Activated T-helper 1 cell treated with anti-CD3 and anti-CD28 coated beads, Interleukin-12 subunit alpha, Interleukin-12 subunit beta, Interleukin-2, Interleukin-4 antibody, amounts not matched to agents 30 ng/mL and 10 ng/mL and 1 ng/mL, durations not matched to agents 14 hours and 24 hours and 36 hours (primary cell): ENCODE results near the gene EOMES. TPM values are rescaled to one million over a fixed set of nuclear protein-coding genes. Genes with fewer than 3 reads are reported as not detected.

Source experiments
- DNase-seq: peaks from one replicate; pipeline ENCODE4 v3.0.0; 2021; ENCODE audit warnings: low spot score
- H3K27ac Mint-ChIP-seq: one replicate; pipeline ENCODE4 v1.8.0; 2021; ENCODE audit warnings: mild to moderate bottlenecking, mixed read lengths
- H3K27me3 Mint-ChIP-seq: one replicate; pipeline ENCODE4 v1.8.0; 2022; ENCODE audit warnings: mild to moderate bottlenecking, moderate library complexity, mixed read lengths; ENCODE audit not compliant: insufficient read depth
- H3K36me3 Mint-ChIP-seq: one replicate; pipeline ENCODE4 v1.8.0; 2021; ENCODE audit warnings: low read depth, mixed read lengths
- H3K4me1 Mint-ChIP-seq: one replicate; pipeline ENCODE4 v1.8.0; 2021; ENCODE audit warnings: low read depth, mixed read lengths
- H3K4me3 Mint-ChIP-seq: one replicate; pipeline ENCODE4 v1.8.0; 2021; ENCODE audit warnings: mild to moderate bottlenecking, moderate library complexity, mixed read lengths
- H3K9me3 Mint-ChIP-seq: one replicate; pipeline ENCODE4 v1.8.0; 2021; ENCODE audit warnings: mixed read lengths
- intact Hi-C: fragments of 100-400 bp; cut with micrococcal nuclease; formaldehyde crosslinking; loops from one replicate; pipeline ENCODE4 v1.15.1; 2024
- total RNA-seq: library from RNA; stranded (reverse); gene quantifications from 2 replicates; pipeline ENCODE4 v1.2.3, GENCODE V29; 2022

EOMES gene
- total RNA-seq, 1 donor from 2014 or later, result 29.6 TPM

DNA sequence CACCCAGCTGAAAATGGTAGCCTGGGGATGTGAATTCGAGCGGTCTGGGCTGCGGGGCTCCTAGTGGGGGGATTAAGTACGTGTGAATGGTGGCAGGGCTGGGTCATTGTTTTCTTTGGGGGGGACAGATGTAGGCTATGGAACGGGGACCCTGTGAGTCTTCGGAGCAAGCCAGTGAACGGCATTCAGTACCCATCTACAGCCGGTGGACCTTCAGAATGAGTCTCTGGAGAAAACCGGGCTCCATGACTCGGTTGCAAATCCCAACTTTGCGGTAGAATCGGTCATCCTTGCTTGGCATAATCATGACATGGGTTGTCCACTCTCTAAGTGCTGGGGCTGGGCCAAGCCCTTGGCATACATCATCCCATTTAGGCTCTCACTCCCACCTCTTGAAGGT lies 7.2 kb upstream of the EOMES start:
- peak overlapping the region; percentile 10 for H3K27ac Mint-ChIP-seq
- peak overlapping the region; percentile 71 for H3K4me3 Mint-ChIP-seq
- no peak for DNase-seq
- H3K4me1 Mint-ChIP-seq, result peaks cover 43% of the 10 kb centered on the region
- intact Hi-C loops, result no loop called here
- H3K36me3 Mint-ChIP-seq, result peaks cover 2% of the 10 kb centered on the region
- H3K27me3 Mint-ChIP-seq, result peaks cover 82% of the 10 kb centered on the region
- H3K9me3 Mint-ChIP-seq, result no peaks in the 10 kb centered on the region

DNA sequence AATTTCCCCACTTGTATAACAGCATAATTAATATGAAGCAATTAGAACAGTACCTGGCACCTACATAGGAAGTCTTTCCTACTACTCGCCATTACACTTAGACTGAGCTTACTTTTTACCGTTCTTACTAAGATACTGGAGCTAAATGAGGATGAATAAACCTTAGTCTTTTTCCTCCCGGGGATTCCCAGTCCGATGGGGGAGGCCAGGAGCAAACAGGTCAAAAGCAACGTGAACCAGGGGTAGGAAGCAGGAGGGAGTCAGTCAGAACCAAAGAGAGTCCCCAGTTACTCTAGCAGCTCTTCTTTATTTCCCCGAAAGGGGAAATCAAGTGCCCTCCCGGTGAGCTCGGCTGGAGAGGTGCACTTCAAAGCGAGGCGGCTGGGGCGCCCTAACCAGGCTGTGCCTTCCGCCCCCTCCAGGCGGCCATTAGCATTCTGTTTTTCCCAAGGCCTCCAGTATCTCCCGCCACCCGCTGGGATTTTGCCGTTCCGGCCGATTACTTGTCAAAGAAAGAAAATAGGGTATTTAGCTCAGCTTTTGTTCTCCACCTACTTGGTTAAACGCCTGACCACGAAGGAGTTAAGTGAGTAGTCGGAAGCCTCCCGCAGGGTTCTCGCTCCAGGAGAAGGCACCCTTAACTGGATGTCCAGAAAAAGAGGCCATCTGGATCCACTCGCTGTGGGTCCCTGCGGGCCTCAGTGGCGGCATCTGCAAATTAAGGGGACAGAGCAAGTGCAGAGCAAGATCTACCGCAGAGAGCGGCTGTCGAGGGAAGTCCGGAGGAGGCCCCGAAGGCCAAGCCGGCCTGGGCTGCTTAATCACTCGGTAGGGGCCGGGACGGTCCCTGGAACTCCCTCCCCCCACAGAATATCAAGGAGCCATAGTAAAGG lies 6.3 kb upstream of the EOMES start:
- peaks cover 52% of the 10 kb centered on the region for H3K4me1 Mint-ChIP-seq
- H3K27ac Mint-ChIP-seq, result peak overlapping the region; percentile 67
- peak overlapping the region; percentile 17 for H3K4me3 Mint-ChIP-seq
- peaks cover 3% of the 10 kb centered on the region for H3K36me3 Mint-ChIP-seq
- H3K27me3 Mint-ChIP-seq, result peaks cover 87% of the 10 kb centered on the region
- H3K9me3 Mint-ChIP-seq, result no peaks in the 10 kb centered on the region
- intact Hi-C loops, result loop anchor here (1.0 kb wide), 1 partner anchor 16 kb away; no protein-coding TSS in a partner anchor
- DNase-seq, result no peak

DNA sequence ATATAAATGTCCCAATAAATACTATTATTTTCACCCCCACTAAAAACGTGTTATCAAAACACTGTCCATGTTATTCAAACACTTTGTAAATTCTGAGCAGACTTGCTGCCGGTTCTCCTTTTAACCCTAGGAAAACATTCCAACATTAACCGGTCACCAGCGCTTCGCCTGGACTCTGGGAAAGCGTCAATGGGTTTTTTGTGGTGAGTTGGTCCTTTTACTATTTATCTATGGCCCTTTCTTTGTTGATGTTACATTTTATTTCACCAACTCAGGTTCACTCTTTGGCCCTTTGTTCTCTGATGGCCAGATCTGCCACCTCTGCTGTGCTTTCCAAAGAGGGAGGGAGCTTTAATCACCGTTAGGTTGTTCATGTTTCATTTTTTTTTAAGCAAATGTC lies 4.1 kb upstream of the EOMES start:
- Mint-ChIP-seq H3K9me3 (no peaks in the 10 kb centered on the region), H3K27me3 (peaks cover 83% of the 10 kb centered on the region), H3K27ac (no peak overlapping the region), H3K36me3 (peaks cover 4% of the 10 kb centered on the region), H3K4me3 (no peak overlapping the region), H3K4me1 (peaks cover 62% of the 10 kb centered on the region)
- intact Hi-C loops, result no loop called here
- no peak for DNase-seq

DNA sequence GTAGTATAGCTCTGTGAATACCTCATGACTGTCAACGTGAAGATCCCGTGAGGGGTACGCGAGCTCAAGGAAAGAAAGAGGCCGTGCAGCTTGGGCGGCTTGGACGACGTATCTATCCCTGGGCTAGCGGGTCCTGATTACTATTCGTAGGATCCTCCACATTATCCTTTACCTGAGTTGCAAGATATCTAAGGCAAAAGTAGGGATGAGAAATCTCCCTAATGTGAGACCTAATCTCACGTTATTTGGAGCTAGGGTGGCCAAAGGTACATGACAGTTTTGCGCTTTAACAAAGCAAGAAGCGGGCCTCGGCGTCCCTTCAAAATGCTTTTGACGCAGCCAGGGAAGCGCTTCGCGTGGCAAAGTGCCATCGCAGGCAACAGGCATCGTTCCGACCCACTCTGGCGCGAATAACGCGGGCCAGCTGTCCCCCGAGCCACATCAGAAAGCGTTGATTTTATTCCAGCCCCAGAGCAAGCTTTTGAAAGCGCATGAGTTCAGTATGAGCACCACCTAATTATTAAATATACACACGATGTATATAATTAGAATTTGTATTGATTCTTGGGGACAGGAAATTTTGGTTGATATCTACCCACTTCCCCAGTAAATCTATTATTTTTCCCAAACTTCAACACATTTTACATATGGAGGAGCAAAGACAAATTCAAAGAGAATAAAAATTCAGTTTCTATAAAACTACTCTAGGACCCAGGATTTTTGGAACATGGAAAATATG lies 2.5 kb upstream of the EOMES start:
- no peak for DNase-seq
- Mint-ChIP-seq H3K36me3 (peaks cover 10% of the 10 kb centered on the region), H3K27ac (peak overlapping the region; percentile 73), H3K4me1 (peaks cover 54% of the 10 kb centered on the region), H3K27me3 (peaks cover 82% of the 10 kb centered on the region), H3K9me3 (no peaks in the 10 kb centered on the region), H3K4me3 (peak overlapping the region; percentile 87)
- intact Hi-C loops, result no loop called here

GRCh38 chr3:27723815-27724458 lies 1.8 kb upstream of the EOMES start:
- no peaks in the 10 kb centered on the region for H3K9me3 Mint-ChIP-seq
- intact Hi-C loops, result loop anchor here (2.0 kb wide), 3 partner anchors 29 to 327 kb away; no protein-coding TSS in a partner anchor
- DNase-seq, result no peak
- H3K36me3 Mint-ChIP-seq, result peaks cover 17% of the 10 kb centered on the region
- peak overlapping the region; percentile 73 for H3K27ac Mint-ChIP-seq
- peaks cover 53% of the 10 kb centered on the region for H3K4me1 Mint-ChIP-seq
- peak overlapping the region; percentile 87 for H3K4me3 Mint-ChIP-seq
- peaks cover 79% of the 10 kb centered on the region for H3K27me3 Mint-ChIP-seq

GRCh38 chr3:27723456-27723814 lies 1.3 kb upstream of the EOMES start:
- no peak for DNase-seq
- intact Hi-C loops, result loop anchor here (2.0 kb wide), 3 partner anchors 29 to 327 kb away; no protein-coding TSS in a partner anchor
- peak overlapping the region; percentile 87 for H3K4me3 Mint-ChIP-seq
- H3K36me3 Mint-ChIP-seq, result peaks cover 21% of the 10 kb centered on the region
- H3K9me3 Mint-ChIP-seq, result no peaks in the 10 kb centered on the region
- peak overlapping the region; percentile 73 for H3K27ac Mint-ChIP-seq
- H3K27me3 Mint-ChIP-seq, result peaks cover 79% of the 10 kb centered on the region
- H3K4me1 Mint-ChIP-seq, result peaks cover 50% of the 10 kb centered on the region

DNA sequence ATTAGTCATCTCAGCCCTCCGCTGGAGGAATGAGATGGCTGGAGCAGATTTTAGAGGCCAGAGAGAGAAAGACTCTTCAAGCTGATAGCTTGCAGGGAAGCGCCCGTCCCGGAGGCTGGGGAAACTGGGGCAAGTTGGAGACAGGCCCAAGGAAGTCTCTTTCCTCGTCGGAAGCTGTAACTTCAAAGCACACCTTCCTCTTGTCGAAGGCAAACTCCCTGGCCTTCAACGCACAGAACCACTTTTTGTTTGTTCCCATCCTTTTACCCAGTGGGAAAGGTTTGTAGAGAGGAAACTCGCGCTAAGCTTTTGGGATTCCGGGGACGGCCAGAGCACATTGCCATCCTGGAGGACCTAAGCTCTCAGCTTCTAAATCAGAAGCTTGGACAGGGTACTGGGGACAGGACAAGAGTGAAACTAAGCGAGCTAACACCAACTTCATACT lies 900 bp upstream of the EOMES start:
- H3K4me1 Mint-ChIP-seq, result peaks cover 50% of the 10 kb centered on the region
- H3K9me3 Mint-ChIP-seq, result no peaks in the 10 kb centered on the region
- intact Hi-C loops, result loop anchor here (2.0 kb wide), 3 partner anchors 30 to 328 kb away; no protein-coding TSS in a partner anchor
- peaks cover 79% of the 10 kb centered on the region for H3K27me3 Mint-ChIP-seq
- peak overlapping the region; percentile 87 for H3K4me3 Mint-ChIP-seq
- peaks cover 22% of the 10 kb centered on the region for H3K36me3 Mint-ChIP-seq
- no peak for DNase-seq
- H3K27ac Mint-ChIP-seq, result peak overlapping the region; percentile 73

DNA sequence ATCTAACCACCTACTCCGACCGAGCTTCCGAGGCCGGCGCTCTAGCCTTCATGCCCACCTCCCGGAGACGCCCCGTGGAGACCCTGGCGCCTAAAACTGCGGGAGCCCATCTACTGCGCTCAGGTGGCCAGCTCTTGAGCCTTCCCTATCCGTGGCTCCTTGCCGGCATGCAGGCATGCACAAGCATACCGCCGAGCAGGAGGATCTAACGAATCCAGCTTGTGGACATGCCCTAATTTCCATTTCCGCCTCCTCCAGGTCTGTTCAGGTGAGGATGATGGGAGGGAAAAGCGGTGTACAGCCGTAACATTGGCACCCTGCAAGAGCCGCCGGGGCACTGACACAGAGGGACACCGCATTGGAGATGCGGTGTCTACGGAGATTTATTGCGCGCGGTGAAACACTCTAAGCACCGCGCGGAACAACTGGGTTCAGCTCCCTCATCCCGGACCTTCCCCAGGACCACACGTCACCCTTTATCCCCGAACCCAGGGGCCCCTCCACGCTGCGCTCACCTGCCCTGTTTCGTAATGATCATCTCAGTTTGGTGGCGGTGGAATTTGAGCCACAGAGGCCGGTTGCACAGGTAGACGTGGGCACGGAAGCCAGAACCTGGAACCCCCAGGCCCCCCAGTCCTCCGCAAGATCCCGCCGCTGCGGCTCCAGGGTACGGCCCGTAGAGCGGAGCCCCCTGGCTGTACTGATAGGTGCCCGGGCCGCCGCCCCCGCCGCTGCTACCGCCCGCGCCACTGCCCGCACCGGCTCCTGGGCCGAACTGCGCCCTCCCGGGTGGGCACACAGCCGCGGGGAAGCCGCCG lies 1.0 kb downstream of the EOMES start:
- Mint-ChIP-seq H3K4me1 (peaks cover 44% of the 10 kb centered on the region), H3K27me3 (peaks cover 74% of the 10 kb centered on the region), H3K36me3 (peaks cover 29% of the 10 kb centered on the region), H3K4me3 (peak overlapping the region; percentile 87), H3K27ac (peak overlapping the region; percentile 69), H3K9me3 (no peaks in the 10 kb centered on the region)
- no peak for DNase-seq
- intact Hi-C loops, result loop anchor here (1.0 kb wide), 3 partner anchors 9 to 607 kb away; no protein-coding TSS in a partner anchor

GRCh38 chr3:27719314-27720003 lies 2.7 kb downstream of the EOMES start:
- no peak overlapping the region for H3K27ac Mint-ChIP-seq
- peaks cover 48% of the 10 kb centered on the region for H3K4me1 Mint-ChIP-seq
- H3K36me3 Mint-ChIP-seq, result peaks cover 30% of the 10 kb centered on the region
- DNase-seq, result no peak
- peaks cover 72% of the 10 kb centered on the region for H3K27me3 Mint-ChIP-seq
- H3K4me3 Mint-ChIP-seq, result peak overlapping the region; percentile 68
- intact Hi-C loops, result loop anchor here (5.0 kb wide), 1 partner anchor 858 kb away; no protein-coding TSS in a partner anchor
- H3K9me3 Mint-ChIP-seq, result no peaks in the 10 kb centered on the region

- no peaks in the 10 kb centered on the region for H3K9me3 Mint-ChIP-seq
- H3K36me3 Mint-ChIP-seq, result peaks cover 32% of the 10 kb centered on the region
- DNase-seq, result no peak
- peaks cover 69% of the 10 kb centered on the region for H3K27me3 Mint-ChIP-seq
- peak overlapping the region; percentile 23 for H3K4me3 Mint-ChIP-seq
- H3K4me1 Mint-ChIP-seq, result peaks cover 48% of the 10 kb centered on the region
- H3K27ac Mint-ChIP-seq, result no peak overlapping the region
- intact Hi-C loops, result loop anchor here (5.0 kb wide), 1 partner anchor 859 kb away; no protein-coding TSS in a partner anchor
Observed at GRCh38 chr3:27718459-27718858, 3.7 kb downstream of the EOMES start.

DNA sequence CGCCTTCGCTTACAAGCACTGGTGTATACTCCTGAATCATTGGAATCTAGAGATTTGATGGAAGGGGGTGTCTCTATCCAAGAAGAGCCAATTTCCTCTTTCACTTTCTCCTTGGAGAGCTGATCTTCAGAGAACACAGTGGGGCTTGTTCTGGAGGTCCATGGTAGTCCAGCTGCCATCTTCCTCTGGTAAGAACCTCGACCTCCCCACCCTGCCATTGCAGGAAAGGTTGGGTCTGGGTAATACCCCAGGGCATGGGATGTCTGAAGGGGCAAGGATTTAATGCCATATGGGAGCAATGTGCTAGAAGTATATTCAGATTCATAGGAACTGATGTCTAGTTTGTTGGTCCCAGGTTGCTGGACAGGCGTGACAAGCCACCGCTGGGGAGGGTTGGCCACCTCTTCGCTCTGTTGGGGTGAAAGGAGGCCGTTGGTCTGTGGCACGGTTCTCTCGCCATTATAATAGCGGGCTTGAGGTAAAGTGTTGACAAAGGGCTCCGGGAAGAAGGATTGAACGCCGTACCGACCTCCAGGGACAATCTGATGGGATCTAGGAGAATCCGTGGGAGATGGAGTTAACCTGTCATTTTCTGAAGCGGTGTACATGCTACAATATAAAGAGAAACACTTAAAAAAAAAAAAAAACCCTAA lies 4.8 kb downstream of the EOMES start:
- peaks cover 48% of the 10 kb centered on the region for H3K4me1 Mint-ChIP-seq
- H3K9me3 Mint-ChIP-seq, result no peaks in the 10 kb centered on the region
- peak overlapping the region; percentile 0 for H3K4me3 Mint-ChIP-seq
- H3K27me3 Mint-ChIP-seq, result peaks cover 71% of the 10 kb centered on the region
- peaks cover 31% of the 10 kb centered on the region for H3K36me3 Mint-ChIP-seq
- intact Hi-C loops, result loop anchor here (5.0 kb wide), 1 partner anchor 860 kb away; no protein-coding TSS in a partner anchor
- H3K27ac Mint-ChIP-seq, result no peak overlapping the region
- no peak for DNase-seq
